Measurements from ENCODE around the gene PDCD6IP. TPM values are rescaled to one million over a fixed set of nuclear protein-coding genes. Genes with fewer than 3 reads are reported as not detected.

The PDCD6IP gene
- total RNA-seq, 1 experiment from 2014 or later: 40.1 TPM

- Histone ChIP-seq H3K9me3 (no peaks in the 10 kb centered on the region), H3K36me3 (no peaks in the 10 kb centered on the region), H3K27me3 (no peaks in the 10 kb centered on the region), H3K4me3 (no peak overlapping the region)
- no peak for DNase-seq
These were observed 9.1 kb upstream of the PDCD6IP start for GRCh38 chr3:33789183-33789954.

- H3K36me3 ChIP-seq: no peaks in the 10 kb centered on the region
- H3K9me3 ChIP-seq: no peaks in the 10 kb centered on the region
- H3K4me3 ChIP-seq: no peak overlapping the region
- no peak for DNase-seq
- no peaks in the 10 kb centered on the region for H3K27me3 ChIP-seq
These were observed 8.3 kb upstream of the PDCD6IP start for GRCh38 chr3:33790091-33790490.

- no peak for DNase-seq
- no peaks in the 10 kb centered on the region for H3K27me3 ChIP-seq
These were observed 6.8 kb upstream of the PDCD6IP start for GRCh38 chr3:33791477-33792166.

GRCh38 chr3:33792167-33792892 is 6.1 kb upstream of the PDCD6IP start:
- DNase-seq: no peak
- Histone ChIP-seq H3K36me3 (no peaks in the 10 kb centered on the region), H3K27me3 (no peaks in the 10 kb centered on the region)

More at GRCh38 chr3:33791477-33792166, 6.8 kb upstream of the PDCD6IP start:
- no peaks in the 10 kb centered on the region for H3K36me3 ChIP-seq
- H3K4me3 ChIP-seq: no peak overlapping the region
- H3K9me3 ChIP-seq: no peaks in the 10 kb centered on the region

GRCh38 chr3:33795131-33795530 is 3.3 kb upstream of the PDCD6IP start:
- no peaks in the 10 kb centered on the region for H3K27me3 ChIP-seq
- DNase-seq: no peak
- no peaks in the 10 kb centered on the region for H3K36me3 ChIP-seq
- H3K4me3 ChIP-seq: no peak overlapping the region
- H3K9me3 ChIP-seq: no peaks in the 10 kb centered on the region

More at GRCh38 chr3:33792167-33792892, 6.1 kb upstream of the PDCD6IP start:
- Histone ChIP-seq H3K4me3 (no peak overlapping the region), H3K9me3 (no peaks in the 10 kb centered on the region)

GRCh38 chr3:33795856-33796536 is 2.4 kb upstream of the PDCD6IP start:
- DNase-seq: no peak
- Histone ChIP-seq H3K36me3 (no peaks in the 10 kb centered on the region), H3K4me3 (no peak overlapping the region), H3K27me3 (no peaks in the 10 kb centered on the region), H3K9me3 (no peaks in the 10 kb centered on the region)

GRCh38 chr3:33798113-33798417 is 365 bp upstream of the PDCD6IP start:
- peaks cover 12% of the 10 kb centered on the region for H3K36me3 ChIP-seq
- H3K4me3 ChIP-seq: peak overlapping the region; percentile 95
- no peaks in the 10 kb centered on the region for H3K27me3 ChIP-seq
- no peaks in the 10 kb centered on the region for H3K9me3 ChIP-seq
- DNase-seq: no peak

- H3K4me3 ChIP-seq: peak overlapping the region; percentile 95
- no peak for DNase-seq
- H3K9me3 ChIP-seq: no peaks in the 10 kb centered on the region
- no peaks in the 10 kb centered on the region for H3K27me3 ChIP-seq
- peaks cover 22% of the 10 kb centered on the region for H3K36me3 ChIP-seq
These were observed 747 bp downstream of the PDCD6IP start for GRCh38 chr3:33799202-33799551.

- DNase-seq: no peak
- Histone ChIP-seq H3K27me3 (no peaks in the 10 kb centered on the region), H3K4me3 (no peak overlapping the region), H3K9me3 (no peaks in the 10 kb centered on the region), H3K36me3 (peaks cover 25% of the 10 kb centered on the region)
These were observed 4.8 kb downstream of the PDCD6IP start for GRCh38 chr3:33803252-33803651.

- H3K4me3 ChIP-seq: no peak overlapping the region
- H3K27me3 ChIP-seq: no peaks in the 10 kb centered on the region
- DNase-seq: no peak
- no peaks in the 10 kb centered on the region for H3K9me3 ChIP-seq
- H3K36me3 ChIP-seq: peaks cover 25% of the 10 kb centered on the region
These were observed 5.6 kb downstream of the PDCD6IP start for GRCh38 chr3:33803894-33804526.

GRCh38 chr3:33807191-33807590 is 8.8 kb downstream of the PDCD6IP start:
- H3K27me3 ChIP-seq: no peaks in the 10 kb centered on the region
- peaks cover 18% of the 10 kb centered on the region for H3K36me3 ChIP-seq
- H3K9me3 ChIP-seq: no peaks in the 10 kb centered on the region
- no peak overlapping the region for H3K4me3 ChIP-seq
- peak; percentile 0 for DNase-seq

- Histone ChIP-seq H3K27me3 (no peaks in the 10 kb centered on the region), H3K9me3 (no peaks in the 10 kb centered on the region), H3K36me3 (peaks cover 11% of the 10 kb centered on the region), H3K4me3 (no peak overlapping the region)
- no peak for DNase-seq
These were observed 10.1 kb downstream of the PDCD6IP start for GRCh38 chr3:33808559-33808958.

- H3K36me3 ChIP-seq: peaks cover 5% of the 10 kb centered on the region
- no peak for DNase-seq
- no peaks in the 10 kb centered on the region for H3K9me3 ChIP-seq
- no peaks in the 10 kb centered on the region for H3K27me3 ChIP-seq
- H3K4me3 ChIP-seq: no peak overlapping the region
These were observed 12.1 kb downstream of the PDCD6IP start for GRCh38 chr3:33810545-33810944.

GRCh38 chr3:33821989-33822388 is 23.6 kb downstream of the PDCD6IP start:
- Histone ChIP-seq H3K36me3 (peaks cover 19% of the 10 kb centered on the region), H3K27me3 (no peaks in the 10 kb centered on the region), H3K9me3 (no peaks in the 10 kb centered on the region), H3K4me3 (no peak overlapping the region)
- no peak for DNase-seq

GRCh38 chr3:33823821-33824220 is 25.4 kb downstream of the PDCD6IP start:
- H3K27me3 ChIP-seq: no peaks in the 10 kb centered on the region
- DNase-seq: no peak
- peaks cover 33% of the 10 kb centered on the region for H3K36me3 ChIP-seq
- H3K4me3 ChIP-seq: no peak overlapping the region
- no peaks in the 10 kb centered on the region for H3K9me3 ChIP-seq

- no peak for DNase-seq
- peaks cover 37% of the 10 kb centered on the region for H3K36me3 ChIP-seq
- no peak overlapping the region for H3K4me3 ChIP-seq
These were observed 26.7 kb downstream of the PDCD6IP start for GRCh38 chr3:33825111-33825510.

GRCh38 chr3:33826206-33826605 is 27.8 kb downstream of the PDCD6IP start:
- H3K9me3 ChIP-seq: no peaks in the 10 kb centered on the region
- no peak overlapping the region for H3K4me3 ChIP-seq

More at GRCh38 chr3:33825111-33825510, 26.7 kb downstream of the PDCD6IP start:
- no peaks in the 10 kb centered on the region for H3K9me3 ChIP-seq
- no peaks in the 10 kb centered on the region for H3K27me3 ChIP-seq

More at GRCh38 chr3:33826206-33826605, 27.8 kb downstream of the PDCD6IP start:
- Histone ChIP-seq H3K36me3 (peaks cover 38% of the 10 kb centered on the region), H3K27me3 (no peaks in the 10 kb centered on the region)
- no peak for DNase-seq

Measured in MG63 (cell line).